BJ (cell line): ENCODE measurements around the gene LRMDA. TPM values are rescaled to one million over a fixed set of nuclear protein-coding genes. Genes with fewer than 3 reads are reported as not detected.

Source experiments
- CTCF ChIA-PET: fragments of 350-600 bp; formaldehyde crosslinking; extraction: SDS; loops from one replicate; lab custom pipeline; 2021; ENCODE audit warnings: antibody characterized with exemption, inconsistent platforms; lab: Yijun Ruan, JAX
- POLR2A ChIA-PET: fragments of 300-600 bp; sonication (Branson Sonifier 250); formaldehyde crosslinking; extraction: SDS; loops from one replicate; lab custom pipeline; 2021; ENCODE audit warnings: antibody characterized with exemption; lab: Charles Lee
- DNase-seq: peaks from one replicate; pipeline ENCODE4 v3.0.0-alpha.2; 2011; ENCODE audit warnings: low read depth
- H3K27me3 ChIP-seq: 2 replicates; pipeline ENCODE4 v1.6.0; 2011; ENCODE audit warnings: low read length; ENCODE audit not compliant: control insufficient read depth, insufficient read depth
- H3K36me3 ChIP-seq: 2 replicates; pipeline ENCODE4 v1.5.1; 2011; ENCODE audit warnings: low read length; ENCODE audit not compliant: control insufficient read depth, insufficient read depth
- H3K4me3 ChIP-seq: 2 replicates; pipeline ENCODE4 v1.5.1; 2011; ENCODE audit warnings: low read depth, mild to moderate bottlenecking, control low read depth, low read length
- CTCF ChIP-seq: IDR thresholded peaks from 2 replicates; pipeline ENCODE4 v1.5.1; 2011; ENCODE audit warnings: low read depth, mild to moderate bottlenecking, control low read depth, inconsistent platforms, low read length, moderate library complexity; ENCODE audit not compliant: insufficient read depth
- polyA plus RNA-seq: library from polyadenylated mRNA; depleted of rRNA; stranded (reverse); fragments of >200 nt; gene quantifications from 2 replicates; pipeline ENCODE4 v1.2.3, GENCODE V29; 2011

LRMDA gene
- polyA plus RNA-seq, 1 experiment: not detected

- Histone ChIP-seq H3K36me3 (no peaks in the 10 kb centered on the region), H3K4me3 (no peak overlapping the region), H3K27me3 (no peaks in the 10 kb centered on the region)
- no peak for DNase-seq
- CTCF ChIA-PET: no interaction called here
- POLR2A ChIA-PET: no interaction called here
- TF ChIP-seq CTCF: no peak
Observed at GRCh38 chr10:75506930-75507329, 75.5 kb downstream of the LRMDA start.

GRCh38 chr10:75507469-75507868 lies 76.0 kb downstream of the LRMDA start:
- H3K4me3 ChIP-seq: no peak overlapping the region
- CTCF ChIA-PET: no interaction called here
- H3K36me3 ChIP-seq: no peaks in the 10 kb centered on the region
- POLR2A ChIA-PET: no interaction called here
- DNase-seq: no peak
- TF ChIP-seq CTCF: no peak
- H3K27me3 ChIP-seq: no peaks in the 10 kb centered on the region

- no peaks in the 10 kb centered on the region for H3K36me3 ChIP-seq
- DNase-seq: no peak
- TF ChIP-seq CTCF: no peak
- POLR2A ChIA-PET: no interaction called here
- CTCF ChIA-PET: no interaction called here
- H3K27me3 ChIP-seq: no peaks in the 10 kb centered on the region
- no peak overlapping the region for H3K4me3 ChIP-seq
Observed at GRCh38 chr10:75508239-75508813, 76.9 kb downstream of the LRMDA start.

- Histone ChIP-seq H3K36me3 (no peaks in the 10 kb centered on the region), H3K4me3 (no peak overlapping the region)
Observed at GRCh38 chr10:75508814-75509306, 77.4 kb downstream of the LRMDA start.

GRCh38 chr10:75509706-75510105 lies 78.3 kb downstream of the LRMDA start:
- Histone ChIP-seq H3K27me3 (no peaks in the 10 kb centered on the region), H3K4me3 (no peak overlapping the region), H3K36me3 (no peaks in the 10 kb centered on the region)
- ChIA-PET CTCF (no interaction called here), POLR2A (no interaction called here)
- TF ChIP-seq CTCF: no peak
- no peak for DNase-seq

More at GRCh38 chr10:75508814-75509306, 77.4 kb downstream of the LRMDA start:
- no peak for TF ChIP-seq CTCF
- DNase-seq: no peak
- H3K27me3 ChIP-seq: no peaks in the 10 kb centered on the region
- CTCF ChIA-PET: no interaction called here
- POLR2A ChIA-PET: no interaction called here
